ENCODE data around the gene PWWP2A.
"Not testable (repeated sequence)": the region's sequence is repeated elsewhere in the genome, so short reads cannot be mapped to it uniquely, and the experiment has no call there.

PWWP2A gene, protein sequence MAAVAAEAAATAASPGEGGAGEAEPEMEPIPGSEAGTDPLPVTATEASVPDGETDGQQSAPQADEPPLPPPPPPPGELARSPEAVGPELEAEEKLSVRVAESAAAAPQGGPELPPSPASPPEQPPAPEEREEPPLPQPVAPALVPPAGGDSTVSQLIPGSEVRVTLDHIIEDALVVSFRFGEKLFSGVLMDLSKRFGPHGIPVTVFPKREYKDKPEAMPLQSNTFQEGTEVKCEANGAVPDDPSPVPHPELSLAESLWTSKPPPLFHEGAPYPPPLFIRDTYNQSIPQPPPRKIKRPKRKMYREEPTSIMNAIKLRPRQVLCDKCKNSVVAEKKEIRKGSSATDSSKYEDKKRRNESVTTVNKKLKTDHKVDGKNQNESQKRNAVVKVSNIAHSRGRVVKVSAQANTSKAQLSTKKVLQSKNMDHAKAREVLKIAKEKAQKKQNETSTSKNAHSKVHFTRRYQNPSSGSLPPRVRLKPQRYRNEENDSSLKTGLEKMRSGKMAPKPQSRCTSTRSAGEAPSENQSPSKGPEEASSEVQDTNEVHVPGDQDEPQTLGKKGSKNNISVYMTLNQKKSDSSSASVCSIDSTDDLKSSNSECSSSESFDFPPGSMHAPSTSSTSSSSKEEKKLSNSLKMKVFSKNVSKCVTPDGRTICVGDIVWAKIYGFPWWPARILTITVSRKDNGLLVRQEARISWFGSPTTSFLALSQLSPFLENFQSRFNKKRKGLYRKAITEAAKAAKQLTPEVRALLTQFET

GRCh38 chr5:160119142-160119904 lies at the start of gene PWWP2A:
TSS of gene PWWP2A (minus strand) at chr5:160119450. CDS start at chr5:160119388, 62 bp downstream.
- in situ Hi-C loops (cut with MboI; ENCODE audit: low sequenced_read_pairs), result no loop called here

DNA sequence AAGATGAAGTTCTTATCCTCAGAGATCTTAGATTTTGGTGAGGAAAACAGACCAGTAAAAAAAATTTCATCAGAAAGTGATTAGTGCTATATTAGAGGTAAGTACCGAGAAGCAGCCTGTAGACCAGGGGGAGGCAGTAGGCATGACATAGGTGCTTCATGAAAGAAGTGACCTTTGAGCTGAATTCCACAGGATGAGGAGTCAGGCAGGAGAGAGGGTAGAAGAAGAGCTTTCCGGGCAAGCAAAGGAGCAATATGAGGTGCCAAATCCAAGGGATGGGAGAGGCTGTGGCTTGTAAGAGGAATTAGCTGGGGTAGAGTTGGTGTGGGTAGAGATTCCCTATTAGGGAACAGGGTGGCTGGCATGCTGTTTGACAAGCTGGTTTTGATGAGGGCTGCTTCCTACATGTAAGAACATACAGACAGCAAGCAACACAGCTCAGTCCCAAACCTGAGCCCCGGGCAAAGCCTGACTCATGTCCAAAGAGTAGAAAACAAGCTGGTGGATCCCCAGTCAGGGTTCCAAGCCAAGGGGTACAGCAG lies 48.4 kb upstream of the PWWP2A start:
- in situ Hi-C loops (cut with MboI; ENCODE audit: low sequenced_read_pairs), result no loop called here

DNA sequence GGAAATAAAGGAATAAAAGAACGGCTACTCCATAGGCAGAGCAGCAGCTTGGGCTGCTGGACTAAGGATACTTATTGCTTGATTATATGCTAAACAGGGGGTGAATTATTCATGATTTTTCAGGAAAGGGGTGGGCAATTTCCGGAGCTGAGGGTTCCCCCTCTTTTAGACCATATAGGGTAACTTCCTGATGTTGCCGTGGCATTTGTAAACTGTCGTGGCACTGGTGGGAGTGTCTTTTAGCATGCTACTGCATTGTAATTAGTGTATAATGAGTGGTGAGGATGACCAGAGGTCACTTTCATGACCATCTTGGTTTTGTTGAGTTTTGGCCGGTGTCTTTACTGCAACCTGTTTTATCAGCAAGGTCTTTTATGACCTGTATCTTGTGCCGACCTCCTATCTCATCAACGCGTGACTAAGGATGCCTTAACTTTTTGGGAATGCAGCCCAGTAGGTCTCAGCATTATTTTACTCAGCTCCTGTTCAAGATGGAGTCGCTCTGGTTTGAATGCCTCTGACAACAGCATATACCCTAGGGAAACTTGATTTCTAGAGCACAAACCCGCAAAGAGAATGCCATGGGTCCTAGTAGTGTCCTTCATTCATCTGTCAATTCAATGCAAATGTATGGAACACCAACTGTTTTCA lies 47.8 kb upstream of the PWWP2A start:
- in situ Hi-C loops (cut with MboI; ENCODE audit: low sequenced_read_pairs), result no loop called here

DNA sequence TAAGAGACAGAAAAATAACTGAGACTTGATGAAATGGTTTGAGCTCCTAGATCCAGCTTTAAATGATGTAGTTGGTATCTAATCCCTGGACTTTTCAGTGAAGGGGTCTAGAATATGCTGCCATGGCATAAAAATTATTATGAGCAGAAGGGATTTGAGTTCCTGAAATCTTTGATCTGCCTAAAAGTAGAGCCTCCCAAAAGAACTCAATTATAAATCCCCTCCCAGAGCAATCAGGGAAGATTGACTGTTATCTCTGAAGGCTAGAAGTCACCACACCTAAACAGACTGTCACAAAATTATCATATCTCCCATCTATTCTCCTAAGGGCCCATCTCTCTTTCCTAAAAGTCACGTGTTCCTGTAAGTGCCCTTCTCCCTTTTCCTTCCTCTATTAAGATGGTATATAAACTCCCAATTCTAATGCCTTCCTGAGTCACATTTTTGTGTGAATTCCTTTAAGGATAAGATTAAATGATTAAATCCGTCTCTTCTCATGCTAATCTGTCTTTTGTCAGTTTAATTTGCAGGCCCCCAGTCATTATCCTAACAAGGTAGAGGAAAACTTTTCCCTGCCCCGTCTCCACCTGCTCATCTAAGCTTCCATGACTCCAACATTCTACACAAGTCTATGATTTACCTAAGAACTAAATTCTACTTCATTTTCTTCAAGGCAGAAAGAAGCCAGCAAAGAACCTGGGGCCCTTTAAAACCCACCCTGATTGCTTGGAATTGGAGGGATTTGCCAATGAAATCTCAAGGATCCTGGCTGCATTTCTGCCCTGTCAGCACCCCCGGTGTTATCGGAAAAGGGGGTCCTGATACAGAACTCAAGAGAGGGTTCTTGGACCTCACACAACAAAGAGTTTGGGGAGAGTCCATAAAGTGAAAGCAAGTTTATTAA lies 47.1 kb upstream of the PWWP2A start:
- in situ Hi-C loops (cut with MboI; ENCODE audit: low sequenced_read_pairs), result no loop called here

- in situ Hi-C loops (cut with MboI; ENCODE audit: low sequenced_read_pairs), result no loop called here
These were observed 46.2 kb upstream of the PWWP2A start for GRCh38 chr5:160165137-160166068.

DNA sequence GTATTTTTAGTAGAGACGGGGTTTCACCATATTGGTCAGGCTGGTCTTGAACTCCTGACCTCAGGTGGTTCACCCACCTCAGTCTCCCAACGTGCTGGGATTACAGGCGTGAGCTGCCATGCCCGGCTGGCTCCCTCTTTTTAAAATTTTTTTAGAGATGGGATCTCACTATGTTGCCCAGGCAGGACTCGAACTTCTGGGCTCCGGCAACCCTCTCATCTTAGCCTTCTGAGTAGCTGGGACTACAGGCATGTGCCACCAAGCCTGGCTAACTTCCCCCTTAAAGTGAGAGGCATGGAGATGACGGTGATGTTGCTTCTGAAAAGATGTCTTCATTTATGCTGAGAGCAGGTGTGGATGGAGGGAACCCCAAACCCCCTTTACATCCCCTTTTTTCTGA lies 43.7 kb upstream of the PWWP2A start:
- in situ Hi-C loops (cut with MboI; ENCODE audit: low sequenced_read_pairs), result no loop called here

DNA sequence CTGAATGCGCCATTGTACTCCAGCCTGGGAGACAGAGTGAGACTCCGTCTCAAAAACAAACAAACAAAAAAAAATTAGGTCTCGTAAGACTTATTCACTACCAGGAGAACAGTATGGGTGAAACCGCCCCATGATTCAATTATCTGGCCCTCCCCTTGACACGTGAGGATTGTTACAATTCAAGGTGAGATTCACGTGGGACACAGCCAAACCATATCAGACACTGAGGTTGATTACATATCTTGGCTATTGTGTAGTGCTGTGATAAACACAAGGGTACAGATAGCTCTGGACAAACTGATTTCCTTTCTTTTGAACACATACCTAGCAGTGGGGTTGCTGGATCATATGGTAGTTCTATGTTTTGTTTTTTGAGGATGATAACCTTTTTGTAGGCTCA lies 42.4 kb upstream of the PWWP2A start:
- in situ Hi-C loops (cut with MboI; ENCODE audit: low sequenced_read_pairs), result no loop called here

GRCh38 chr5:160160875-160161274 lies 41.6 kb upstream of the PWWP2A start:
- in situ Hi-C loops (cut with MboI; ENCODE audit: low sequenced_read_pairs), result not testable (repeated sequence)

- in situ Hi-C loops (cut with MboI; ENCODE audit: low sequenced_read_pairs), result no loop called here
These were observed 40.9 kb upstream of the PWWP2A start for GRCh38 chr5:160159991-160160792.

DNA sequence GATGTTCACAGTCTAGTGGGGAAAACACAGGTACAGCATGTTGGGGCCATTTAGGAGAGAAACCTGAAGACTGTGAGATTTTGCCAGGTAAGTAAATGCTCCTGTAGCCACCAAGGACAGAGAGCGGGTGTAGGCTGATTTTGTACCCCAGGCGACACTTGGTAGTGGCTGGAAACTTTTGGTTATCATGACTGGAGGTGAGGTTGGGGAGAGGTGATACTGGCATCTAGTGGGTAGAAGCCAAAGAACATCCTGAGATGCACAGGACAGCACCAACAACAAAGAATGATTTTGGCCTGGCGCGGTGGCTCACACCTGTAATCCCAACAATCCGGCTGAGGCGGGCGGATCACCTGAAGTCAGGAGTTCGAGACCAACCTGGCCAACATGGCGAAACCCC lies 38.8 kb upstream of the PWWP2A start:
- in situ Hi-C loops (cut with MboI; ENCODE audit: low sequenced_read_pairs), result no loop called here

DNA sequence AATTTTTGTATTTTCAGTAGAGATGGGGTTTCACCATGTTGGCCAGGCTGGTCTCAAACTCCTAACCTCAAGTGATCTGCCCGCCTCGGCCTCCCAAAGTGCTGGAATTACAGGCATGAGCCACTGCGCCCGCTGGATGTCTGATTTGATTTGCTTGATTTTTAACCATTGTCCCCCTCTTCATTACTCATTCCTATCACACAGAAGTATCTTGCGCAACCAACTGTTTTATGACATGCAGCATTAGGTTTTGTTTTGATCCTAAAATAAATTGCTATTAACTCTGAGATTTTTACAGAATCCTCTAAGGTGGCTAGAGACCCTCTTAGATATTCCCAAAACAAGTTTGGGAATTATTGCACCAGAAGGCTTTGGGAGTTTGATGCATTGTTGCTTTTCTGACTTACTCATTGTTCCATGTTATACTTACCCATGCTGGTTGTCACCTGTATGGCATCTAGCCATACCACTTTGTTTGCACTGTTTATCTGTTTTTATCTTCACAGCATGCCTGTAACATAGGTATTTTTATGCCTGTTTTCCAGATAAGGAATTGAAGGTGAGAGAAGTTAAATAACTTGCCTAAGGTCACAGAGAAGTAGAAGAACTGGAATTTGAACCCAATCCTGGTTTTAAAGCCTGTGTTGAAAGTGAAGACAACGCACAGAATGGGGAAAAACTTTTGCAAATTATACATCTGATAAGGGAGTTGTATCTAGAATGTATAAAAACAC lies 35.9 kb upstream of the PWWP2A start:
- in situ Hi-C loops (cut with MboI; ENCODE audit: low sequenced_read_pairs), result no loop called here

DNA sequence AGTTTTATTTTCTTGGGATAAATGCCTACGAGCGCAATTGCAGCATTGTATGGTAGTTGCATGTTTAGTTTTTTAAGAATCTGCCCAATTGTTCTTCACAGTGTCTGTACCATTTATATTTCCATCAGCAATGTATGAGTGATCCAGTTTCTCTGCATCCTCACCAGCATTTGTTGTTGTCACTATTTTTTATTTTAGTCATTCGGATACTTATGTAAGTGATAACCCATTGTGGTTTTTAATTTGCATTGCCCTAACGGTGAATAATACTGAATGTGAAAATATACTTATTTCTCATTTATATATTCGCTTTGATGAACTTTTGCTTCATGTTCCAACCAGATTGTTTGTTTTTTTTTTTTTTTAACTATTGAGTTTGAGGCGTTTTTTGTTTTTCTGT lies 33.7 kb upstream of the PWWP2A start:
- in situ Hi-C loops (cut with MboI; ENCODE audit: low sequenced_read_pairs), result no loop called here

- in situ Hi-C loops (cut with MboI; ENCODE audit: low sequenced_read_pairs), result no loop called here
These were observed 33.0 kb upstream of the PWWP2A start for GRCh38 chr5:160152287-160152686.

- in situ Hi-C loops (cut with MboI; ENCODE audit: low sequenced_read_pairs), result no loop called here
These were observed 31.8 kb upstream of the PWWP2A start for GRCh38 chr5:160151017-160151416.

DNA sequence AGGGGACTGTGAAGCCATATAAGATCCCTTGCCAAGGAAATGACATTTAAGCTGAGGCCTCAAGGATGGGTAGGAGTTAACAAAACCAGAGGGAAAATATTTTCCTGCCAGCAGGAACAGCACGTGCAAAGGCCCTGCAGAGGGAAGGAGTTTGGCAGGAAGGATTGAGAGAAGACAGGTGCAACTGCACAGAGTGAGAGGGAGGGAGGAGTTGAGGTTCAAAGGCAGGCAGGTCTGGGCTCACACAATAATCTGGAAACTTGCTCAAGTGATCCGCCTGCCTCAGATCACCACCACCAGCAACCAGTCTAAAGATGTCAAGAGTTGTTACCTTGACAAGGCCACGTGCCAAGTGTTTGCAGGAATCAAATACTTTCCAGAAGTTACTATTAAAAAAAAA lies 31.1 kb upstream of the PWWP2A start:
- in situ Hi-C loops (cut with MboI; ENCODE audit: low sequenced_read_pairs), result no loop called here

- in situ Hi-C loops (cut with MboI; ENCODE audit: low sequenced_read_pairs), result not testable (repeated sequence)
These were observed 25.2 kb upstream of the PWWP2A start for GRCh38 chr5:160144436-160144835.

- in situ Hi-C loops (cut with MboI; ENCODE audit: low sequenced_read_pairs), result no loop called here
These were observed 15.1 kb upstream of the PWWP2A start for GRCh38 chr5:160134332-160134731.
